GDM1 (cell line): ENCODE measurements around the gene FAM111B.

ENCODE experiments used
- DNase-seq: peaks from one replicate; lab custom pipeline; 2025; lab: John Stamatoyannopoulos, UW

Gene FAM111B

GRCh38 chr11:59154610-59155009 lies 47.6 kb downstream of the FAM111B start:
- no peak for DNase-seq

GRCh38 chr11:59157433-59157832 lies 50.4 kb downstream of the FAM111B start:
- no peak for DNase-seq

DNA sequence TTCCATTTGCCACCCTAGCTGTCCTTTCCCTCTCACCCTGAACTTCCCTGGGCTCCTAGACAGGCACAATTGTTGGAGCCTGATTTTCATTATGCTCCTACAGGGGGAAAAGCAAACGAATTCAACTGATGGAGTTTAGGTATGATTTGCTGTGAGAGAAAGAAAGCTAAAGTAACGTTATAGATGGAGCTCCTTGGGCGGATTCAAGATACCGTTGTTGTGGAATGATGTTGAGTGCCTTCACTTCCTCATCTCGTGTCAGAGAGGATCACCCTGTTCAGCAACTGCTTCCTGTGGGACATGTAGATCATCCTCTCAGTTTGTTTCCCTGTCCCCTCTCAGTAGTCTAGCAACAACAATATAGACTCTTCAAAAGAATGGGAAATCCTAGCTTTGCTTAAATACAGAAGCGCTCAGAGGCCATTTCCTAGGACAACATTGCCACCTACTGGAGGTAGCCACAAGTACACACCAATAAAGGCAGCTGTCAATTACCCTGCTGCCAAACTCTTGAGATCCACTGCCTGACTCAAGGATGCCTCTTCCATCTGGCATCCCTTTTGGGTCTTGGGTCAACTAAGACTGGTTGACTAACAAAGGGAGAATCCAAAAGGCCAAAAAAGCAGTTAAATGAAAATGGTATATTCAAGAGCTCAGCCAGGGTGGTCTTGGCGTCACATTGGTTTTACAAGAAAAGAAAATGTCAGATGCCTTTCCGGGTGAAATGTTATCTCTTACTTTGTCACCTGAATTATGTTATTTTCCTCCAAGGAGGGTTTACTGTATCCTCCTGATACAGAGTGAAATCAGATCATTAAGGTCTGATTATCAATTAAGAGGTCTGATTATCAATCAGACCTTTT lies 51.4 kb downstream of the FAM111B start:
- DNase-seq: peak; percentile 55

- no peak for DNase-seq
These were observed 57.0 kb downstream of the FAM111B start for GRCh38 chr11:59164028-59164427.

- peak; percentile 78 for DNase-seq
These were observed 64.7 kb downstream of the FAM111B start, which contains the start of gene DTX4 for GRCh38 chr11:59171508-59172322. TSS of gene DTX4 (plus strand) at chr11:59172132. CDS start at chr11:59172596, 464 bp downstream.

DNA sequence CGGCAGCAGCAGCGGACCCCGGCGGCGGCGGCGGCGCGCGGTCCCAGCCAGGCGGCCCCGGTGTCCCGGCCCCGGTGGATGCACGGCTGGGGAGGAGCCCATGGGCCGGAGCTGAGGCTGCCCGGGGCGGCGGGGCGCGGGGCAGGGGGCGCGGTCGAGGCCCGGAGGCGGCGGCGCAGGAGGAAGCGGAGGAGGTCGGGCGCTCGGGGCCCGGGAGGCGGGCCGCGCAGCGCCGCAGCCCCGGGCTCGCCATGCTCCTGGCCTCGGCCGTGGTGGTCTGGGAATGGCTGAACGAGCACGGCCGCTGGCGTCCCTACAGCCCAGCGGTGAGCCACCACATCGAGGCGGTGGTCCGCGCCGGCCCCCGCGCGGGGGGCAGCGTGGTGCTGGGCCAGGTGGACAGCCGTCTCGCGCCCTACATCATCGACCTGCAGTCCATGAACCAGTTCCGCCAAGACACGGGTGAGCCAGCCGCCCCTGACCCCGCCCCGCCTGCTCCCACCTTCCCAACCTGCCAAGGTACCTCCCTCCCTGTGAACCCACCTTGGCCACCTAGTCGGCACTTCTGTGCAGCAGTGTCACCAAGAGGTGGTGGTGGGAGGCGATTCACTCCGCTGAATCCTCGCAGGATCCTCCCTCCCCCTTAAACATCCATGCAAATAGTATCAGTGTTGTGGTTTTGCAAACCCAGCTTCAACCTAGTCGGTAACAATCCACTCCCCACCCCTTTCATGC lies 65.5 kb downstream of the FAM111B start:
- no peak for DNase-seq

- DNase-seq: no peak
These were observed 66.3 kb downstream of the FAM111B start for GRCh38 chr11:59173080-59173963.

DNA sequence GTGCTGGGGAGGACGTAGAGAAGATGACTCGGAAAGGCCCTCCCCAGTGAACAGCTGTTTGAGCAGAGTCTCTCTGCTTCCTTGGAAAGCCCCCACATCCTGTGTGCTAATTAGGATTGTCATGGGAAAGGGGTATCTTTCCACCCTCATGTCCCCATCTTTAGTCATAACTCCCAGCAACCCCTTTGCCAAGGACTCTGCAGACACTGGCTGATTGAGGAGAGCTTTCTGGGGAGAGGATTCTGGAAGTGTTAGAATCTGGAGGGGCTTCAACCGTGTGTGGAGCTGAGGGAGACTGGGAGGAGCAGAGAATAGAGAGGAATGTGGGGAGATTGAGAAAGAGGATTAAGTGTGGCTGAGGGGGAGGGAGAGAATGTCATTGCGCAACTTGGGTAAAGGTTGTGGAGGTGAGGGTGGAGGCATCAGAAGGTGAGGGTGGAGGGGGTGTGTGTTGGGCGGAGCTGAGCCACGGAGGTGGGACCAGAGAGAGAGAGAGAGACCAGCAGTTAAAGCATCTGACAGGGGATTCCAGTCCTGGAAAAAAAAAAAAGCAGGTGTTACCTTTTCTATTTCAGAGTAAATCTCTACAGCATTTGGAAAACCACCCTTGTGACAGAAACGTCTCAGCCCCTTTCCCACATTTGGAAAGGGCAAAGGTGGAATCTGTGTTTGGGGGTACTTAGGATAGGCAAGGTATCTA lies 67.1 kb downstream of the FAM111B start:
- DNase-seq: no peak

DNA sequence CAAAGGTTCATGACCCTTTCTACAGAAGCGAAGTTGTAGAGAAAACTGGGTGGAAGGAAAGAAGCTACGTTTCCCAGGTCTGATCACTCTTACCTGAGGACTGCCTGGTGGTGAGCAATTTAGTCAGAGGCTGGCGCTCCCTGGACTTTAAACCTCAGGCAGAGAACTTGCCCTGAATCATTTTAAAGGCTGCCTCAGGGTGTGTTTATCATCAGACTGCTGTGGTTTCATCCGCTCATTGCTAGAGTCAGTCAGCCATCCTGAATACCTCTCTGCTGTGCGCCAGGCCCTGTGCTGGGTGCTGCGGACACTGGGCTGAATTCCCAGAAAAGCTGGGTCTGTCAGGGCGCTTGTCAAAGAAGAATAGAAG lies 67.6 kb downstream of the FAM111B start:
- DNase-seq: no peak

- DNase-seq: no peak
These were observed 68.1 kb downstream of the FAM111B start for GRCh38 chr11:59175091-59175501.

DNA sequence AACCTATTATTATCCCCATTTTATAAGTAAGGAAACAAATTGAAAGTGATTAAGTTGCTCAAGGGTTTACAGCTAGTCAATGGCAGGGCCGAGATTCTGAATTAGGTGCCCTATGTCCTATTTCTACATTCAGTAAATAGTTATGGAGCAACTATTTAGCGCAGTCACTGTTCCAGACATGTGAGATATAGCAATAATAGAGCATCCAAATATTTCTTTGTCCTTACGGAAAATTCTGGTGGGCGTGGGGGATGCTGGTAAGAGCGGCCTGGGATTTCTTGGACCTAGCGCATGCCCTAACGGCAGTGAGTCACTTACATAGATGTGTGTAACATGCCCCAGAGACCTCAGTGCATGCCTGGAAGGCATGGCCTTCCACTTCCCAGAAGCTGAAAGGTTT lies 69.3 kb downstream of the FAM111B start:
- no peak for DNase-seq
